HK-2 (cell line): ENCODE data around the gene TRAK1.
"Not testable (repeated sequence)": the region's sequence is repeated elsewhere in the genome, so short reads cannot be mapped to it uniquely, and the experiment has no call there.

Experiments used
- DNase-seq: peaks from one replicate; pipeline ENCODE4 v3.0.0-alpha.2; 2018; ENCODE audit not compliant: unreplicated experiment

The TRAK1 gene

GRCh38 chr3:42096796-42097565, 5.8 kb downstream of the TRAK1 start:
- DNase-seq, result no peak

DNA sequence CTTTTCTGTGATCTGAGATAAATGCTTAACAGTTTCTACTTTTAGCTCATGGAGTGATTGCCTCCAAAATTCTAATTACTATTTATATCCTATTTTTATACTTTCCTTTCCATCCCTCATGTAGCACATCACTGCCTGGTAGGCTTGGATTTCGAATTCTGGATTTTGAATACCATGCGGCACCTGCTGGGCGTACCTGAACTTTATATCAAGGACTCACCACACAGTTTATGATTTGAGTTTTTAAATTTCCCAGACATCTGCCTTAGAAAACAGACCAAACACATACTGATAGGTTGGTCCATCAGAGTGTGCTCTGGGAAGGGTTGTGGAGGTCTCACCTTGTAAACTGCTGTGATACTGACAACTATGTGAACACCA, 6.4 kb downstream of the TRAK1 start:
- DNase-seq, result no peak

DNA sequence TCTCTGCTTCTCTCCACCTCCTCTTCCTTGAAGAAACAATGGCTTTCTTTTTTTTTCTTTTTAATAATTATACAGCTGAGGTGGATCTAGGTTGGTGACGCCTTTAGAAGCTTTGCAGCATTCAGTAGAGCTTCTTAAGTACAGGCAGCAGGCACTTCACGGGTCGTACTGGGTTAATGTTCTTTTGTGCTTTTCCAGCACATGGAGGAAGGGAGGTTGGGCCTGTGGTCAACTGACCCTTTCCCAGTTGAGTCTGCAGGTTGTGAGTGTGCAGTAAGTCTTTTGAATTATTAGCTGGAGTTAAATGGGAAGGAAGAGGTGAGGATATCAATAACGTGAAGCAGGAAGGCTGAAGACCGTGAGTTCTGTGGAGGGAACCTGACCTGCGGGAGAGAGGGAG, 7.0 kb downstream of the TRAK1 start:
- no peak for DNase-seq

DNA sequence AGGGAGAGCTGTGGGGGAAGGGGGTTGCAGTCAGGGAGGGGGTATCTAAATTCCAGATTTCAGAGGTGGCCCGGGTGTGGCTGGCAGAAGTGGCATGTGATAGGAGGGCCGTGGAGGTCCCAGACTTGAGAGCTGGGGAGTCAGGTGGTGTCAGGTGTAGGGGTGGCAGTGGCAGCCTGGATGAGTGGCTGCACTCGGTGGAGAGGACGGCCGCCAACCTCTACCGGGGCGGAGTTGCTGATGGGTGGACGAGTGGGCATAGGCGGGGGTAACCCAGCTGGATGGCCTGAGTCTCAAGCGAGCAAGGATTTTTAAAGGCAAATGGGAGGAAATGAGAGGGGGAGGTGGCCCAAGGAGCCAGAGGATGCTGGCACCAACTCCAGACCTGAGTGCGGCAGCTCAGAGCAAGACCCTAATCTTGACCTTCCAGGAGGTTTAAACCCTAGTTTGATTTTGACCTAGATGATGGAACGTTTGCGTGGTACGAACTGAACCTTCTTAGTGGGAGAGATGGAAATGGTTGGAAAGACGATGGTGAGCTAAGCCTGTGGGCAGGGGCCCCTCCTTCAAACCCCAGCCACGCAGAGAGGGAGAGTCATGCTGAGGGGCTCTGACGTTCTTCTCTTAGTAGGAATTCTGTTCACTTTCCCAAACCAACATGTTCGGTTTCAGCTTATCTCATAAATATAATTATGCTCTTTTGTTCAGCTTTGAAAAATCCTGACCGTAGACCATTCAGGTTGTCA, 8.0 kb downstream of the TRAK1 start:
- no peak for DNase-seq

GRCh38 chr3:42101048-42101447, 9.9 kb downstream of the TRAK1 start:
- no peak for DNase-seq

GRCh38 chr3:42101481-42101880, 10.3 kb downstream of the TRAK1 start:
- DNase-seq, result no peak

GRCh38 chr3:42102571-42102970, 11.4 kb downstream of the TRAK1 start:
- DNase-seq, result no peak

- not testable (repeated sequence) for DNase-seq
These were observed 12.9 kb downstream of the TRAK1 start for GRCh38 chr3:42103921-42104665.

- DNase-seq, result not testable (repeated sequence)
These were observed 14.8 kb downstream of the TRAK1 start for GRCh38 chr3:42105994-42106393.

DNA sequence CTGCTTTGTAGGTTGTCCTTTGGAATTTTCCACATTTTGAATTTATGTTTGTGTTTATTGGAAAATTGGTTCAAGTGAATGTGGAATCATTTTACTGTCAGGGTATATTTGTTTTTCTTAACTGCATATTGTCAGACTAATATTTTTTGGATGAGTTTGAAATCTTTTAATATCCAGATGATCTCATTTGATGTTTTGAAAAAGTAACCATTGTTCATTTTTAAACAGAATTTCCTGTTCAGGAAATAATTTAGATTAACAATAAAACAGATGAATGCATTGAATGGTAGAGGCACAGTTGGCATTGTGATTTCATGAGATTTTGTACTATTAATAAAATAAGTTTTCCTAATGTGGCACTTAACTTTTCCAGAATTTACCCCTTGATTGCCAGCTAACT, 15.5 kb downstream of the TRAK1 start:
- DNase-seq, result no peak

DNA sequence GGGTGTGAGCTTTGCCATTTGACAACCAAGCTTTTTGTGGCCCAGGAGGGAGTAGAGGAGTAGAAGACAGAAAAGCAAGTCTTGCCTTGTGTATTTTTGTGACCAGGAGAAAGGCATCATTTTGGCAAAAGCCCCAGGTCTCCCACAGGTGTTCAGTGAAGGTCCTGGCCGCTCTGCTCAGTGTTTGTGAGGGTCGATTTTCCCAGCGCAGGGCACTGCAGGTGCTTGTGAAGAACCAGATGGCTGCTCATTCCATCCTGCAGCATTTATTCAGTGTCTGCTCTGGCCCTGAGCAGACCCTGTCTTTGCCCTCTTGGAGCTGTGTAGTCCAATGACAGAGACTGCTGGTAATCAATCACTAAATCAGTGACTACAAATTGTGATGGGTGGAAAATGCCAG, 19.5 kb downstream of the TRAK1 start:
- no peak for DNase-seq

GRCh38 chr3:42114130-42114725, 23.1 kb downstream of the TRAK1 start:
- DNase-seq, result no peak

GRCh38 chr3:42115215-42115614, 24.1 kb downstream of the TRAK1 start:
- DNase-seq, result no peak

- DNase-seq, result no peak
These were observed 24.8 kb downstream of the TRAK1 start for GRCh38 chr3:42115946-42116345.

GRCh38 chr3:42116466-42116865, 25.3 kb downstream of the TRAK1 start:
- no peak for DNase-seq

DNA sequence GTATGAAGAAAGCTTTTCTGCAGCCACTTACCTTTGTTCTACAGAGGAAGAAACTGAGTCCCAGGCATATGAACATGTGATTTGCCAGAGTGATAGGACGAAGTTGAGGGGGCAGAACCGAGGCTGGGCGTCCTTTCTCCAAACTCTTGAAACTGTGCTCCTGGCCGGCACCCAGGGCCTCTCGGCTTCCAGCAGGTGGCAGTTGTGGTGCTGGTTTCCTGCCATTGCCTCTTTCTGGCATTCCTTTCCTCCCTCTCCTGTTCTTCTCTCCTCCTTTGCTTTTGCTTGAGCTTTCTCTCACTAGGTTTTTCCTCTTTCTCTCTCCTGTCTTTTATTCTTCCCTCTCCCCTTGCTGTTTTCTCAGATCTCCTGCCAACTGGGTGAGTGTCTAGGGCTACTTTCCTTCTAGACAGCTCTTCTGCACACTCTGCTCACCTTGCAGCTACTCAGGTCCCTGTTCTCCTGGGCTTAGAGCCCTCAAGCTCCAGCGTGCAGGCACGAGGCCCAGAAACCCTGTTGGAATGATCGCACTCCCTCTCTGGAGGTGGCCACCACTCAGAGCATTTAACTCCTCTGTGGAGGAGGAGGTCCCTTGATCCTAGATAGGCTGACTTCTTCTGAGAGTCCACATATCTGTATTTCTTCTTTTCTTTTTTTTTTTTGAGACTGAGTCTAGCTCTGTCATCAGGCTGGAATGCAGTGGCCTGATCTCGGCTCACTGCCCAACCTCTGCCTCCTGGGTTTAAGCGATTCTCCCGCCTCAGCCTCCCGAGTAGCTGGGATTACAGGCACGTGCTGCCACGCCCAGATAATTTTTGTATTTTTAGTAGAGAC, 26.2 kb downstream of the TRAK1 start:
- DNase-seq, result peak; percentile 35

DNA sequence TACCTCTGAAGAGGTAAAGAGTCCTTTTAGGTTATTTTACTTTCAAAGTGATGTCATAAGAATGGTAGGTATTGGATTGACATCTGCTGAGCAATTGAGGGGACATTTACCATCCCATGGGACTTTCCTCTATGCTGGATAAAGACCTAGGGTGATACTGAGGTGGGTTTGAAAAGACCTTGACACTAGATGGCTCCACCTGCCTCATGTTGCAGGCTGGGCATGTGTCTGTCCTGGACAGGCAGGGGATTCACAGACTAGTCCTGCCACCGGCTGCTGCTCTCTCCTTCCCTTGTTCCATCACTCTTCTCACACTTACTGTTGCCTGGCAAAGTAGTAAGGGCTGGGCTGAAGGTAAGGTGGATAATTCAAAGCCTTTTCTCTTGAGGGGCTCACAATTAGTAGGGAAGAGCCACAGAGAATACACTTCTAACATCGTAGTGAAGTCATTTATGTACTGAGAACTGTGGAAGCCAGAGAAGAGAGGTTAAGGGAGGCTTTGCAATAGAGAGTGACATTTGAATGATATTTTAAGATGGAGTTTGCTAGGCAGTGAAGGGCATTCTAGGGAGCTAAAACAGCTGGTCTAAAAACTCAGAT, 27.7 kb downstream of the TRAK1 start:
- DNase-seq, result peak; percentile 38

DNA sequence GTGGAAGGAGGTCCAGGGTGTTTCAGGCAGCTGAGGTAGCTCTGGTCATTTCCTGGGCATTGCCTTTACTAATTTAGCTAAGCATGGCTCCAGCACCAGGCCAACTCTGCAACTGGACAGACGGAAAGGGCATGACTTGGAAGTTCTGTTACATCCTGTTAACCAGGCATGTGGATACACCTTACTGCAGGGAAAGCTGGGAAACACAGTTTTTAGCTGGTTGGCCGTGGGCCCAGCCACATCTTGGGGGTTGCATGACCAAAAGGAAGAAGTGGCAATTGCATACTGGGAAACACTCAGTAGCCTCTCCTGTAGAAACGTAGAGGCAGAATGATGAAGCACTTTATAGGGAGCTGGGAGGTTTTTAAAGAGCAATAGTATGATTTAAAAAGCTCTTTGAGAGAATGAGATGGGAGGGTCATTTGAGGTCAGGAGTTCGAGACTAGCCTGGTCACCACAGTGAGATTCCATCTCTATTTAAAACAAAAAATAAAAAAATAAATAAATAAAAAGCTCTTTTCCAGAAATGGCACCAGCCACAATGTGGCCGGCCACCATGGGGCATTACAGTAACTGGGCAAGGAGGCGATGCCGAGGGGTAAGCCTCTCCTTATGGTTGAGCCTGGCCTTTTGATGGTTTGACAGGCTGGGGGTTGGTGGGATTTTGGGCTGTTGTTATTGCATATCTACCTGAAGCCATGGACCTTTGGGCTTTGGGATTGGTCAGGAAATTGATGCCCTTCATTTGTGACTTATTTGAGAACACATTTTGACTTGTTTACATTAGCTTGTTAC, 28.6 kb downstream of the TRAK1 start:
- DNase-seq, result no peak

DNA sequence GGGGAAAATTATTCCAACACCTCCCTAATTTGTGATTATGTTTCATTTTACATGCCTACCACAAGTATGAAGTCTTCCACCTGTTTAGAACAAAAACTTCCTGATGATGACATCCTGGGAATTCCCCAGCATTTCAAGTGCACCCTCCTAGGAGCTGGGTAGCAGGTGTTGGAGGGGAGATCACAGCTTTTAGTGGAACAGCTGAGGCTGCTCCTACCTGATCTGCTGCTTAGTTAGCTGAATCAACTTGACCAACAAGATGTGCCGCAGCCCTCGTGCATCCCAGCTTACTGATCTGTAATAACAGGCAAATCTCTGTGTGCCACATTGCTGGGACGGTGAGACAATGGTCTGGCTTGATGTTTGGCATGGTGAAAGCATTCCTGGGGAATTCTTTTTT, 29.7 kb downstream of the TRAK1 start:
- no peak for DNase-seq
